DND-41 (cell line): ENCODE results near the gene NFKBIL1.
A peak's percentile ranks its signal among the peaks of the same experiment; 100 is the strongest.

Experiments
- ATAC-seq: fragments of 200-7000 bp; cut with Tn5 transposase; 3 replicates; pipeline ENCODE4 v1.9.1; 2021; ENCODE audit warnings: low read depth; ENCODE audit not compliant: insufficient read depth
- DNase-seq: peaks from one replicate; pipeline ENCODE4 v3.0.0-alpha.2; 2020
- H2AFZ ChIP-seq: 2 replicates; pipeline ENCODE4 v1.6.0; 2012; ENCODE audit warnings: low read depth, low read length
- H3K27ac ChIP-seq: 2 replicates; pipeline ENCODE4 v1.5.1; 2012; ENCODE audit warnings: low read length, inconsistent platforms
- H3K27me3 ChIP-seq: fragments of 200-600 bp; sonication (generic); 2 replicates; pipeline ENCODE4 v1.6.0; 2012; ENCODE audit warnings: low read length, mild to moderate bottlenecking, inconsistent platforms; ENCODE audit not compliant: insufficient read depth, poor library complexity
- H3K36me3 ChIP-seq: 2 replicates; pipeline ENCODE4 v1.5.1; 2012; ENCODE audit warnings: low read length, inconsistent platforms; ENCODE audit not compliant: insufficient read depth
- H3K4me1 ChIP-seq: 2 replicates; pipeline ENCODE4 v1.5.1; 2012; ENCODE audit warnings: mild to moderate bottlenecking, low read length; ENCODE audit not compliant: insufficient read depth
- H3K4me2 ChIP-seq: 2 replicates; pipeline ENCODE4 v1.6.0; 2012; ENCODE audit warnings: mild to moderate bottlenecking, moderate library complexity, low read length, inconsistent platforms; ENCODE audit not compliant: insufficient read depth
- H3K4me3 ChIP-seq, 2 experiments: fragments of 200-600 bp in 1 of 2; shearing (Covaris generic) in 1 of 2; 2 replicates each; pipeline ENCODE4 v1.5.1; 2012 to 2016; ENCODE audit warnings: inconsistent platforms in 2 of 2, low read length in 2 of 2, mild to moderate bottlenecking in 2 of 2, low read depth in 1 of 2, moderate library complexity in 1 of 2
- H3K79me2 ChIP-seq: 2 replicates; pipeline ENCODE4 v1.6.0; 2012; ENCODE audit warnings: low read length, inconsistent platforms; ENCODE audit not compliant: insufficient read depth
- H3K9ac ChIP-seq: 2 replicates; pipeline ENCODE4 v1.6.0; 2012; ENCODE audit warnings: low read depth, mild to moderate bottlenecking, inconsistent platforms, low read length, moderate library complexity
- H3K9me3 ChIP-seq: 2 replicates; pipeline ENCODE4 v1.5.1; 2012; ENCODE audit warnings: low read length, moderate library complexity, mild to moderate bottlenecking, inconsistent platforms; ENCODE audit not compliant: insufficient read depth, severe bottlenecking
- H4K20me1 ChIP-seq: 2 replicates; pipeline ENCODE4 v1.6.0; 2012; ENCODE audit warnings: low read length; ENCODE audit not compliant: insufficient read depth
- CTCF ChIP-seq: IDR thresholded peaks from 2 replicates; pipeline ENCODE4 v1.5.1; 2012; ENCODE audit warnings: borderline replicate concordance, low read length, moderate library complexity, mild to moderate bottlenecking; ENCODE audit not compliant: poor library complexity, severe bottlenecking; ENCODE audit errors: extremely low read depth
- EZH2 ChIP-seq: IDR thresholded peaks from 3 replicates; pipeline ENCODE4 v1.6.1; 2012; ENCODE audit warnings: borderline replicate concordance, low read depth, mild to moderate bottlenecking, moderate library complexity, low read length, inconsistent platforms; ENCODE audit not compliant: severe bottlenecking

The NFKBIL1 gene

GRCh38 chr6:31581434-31582229 lies 34.2 kb downstream of the NFKBIL1 start:
- Histone ChIP-seq H3K9me3 (no peaks in the 10 kb centered on the region), H4K20me1 (no peaks in the 10 kb centered on the region), H3K4me1 (peaks cover 49% of the 10 kb centered on the region), H3K27me3 (peaks cover 10% of the 10 kb centered on the region), H3K9ac (peak overlapping the region; percentile 91), H3K36me3 (no peaks in the 10 kb centered on the region; the same call in 1 of the 2 replicates), H3K4me3 (peak overlapping the region; percentile 78 to 95), H3K79me2 (peaks cover 4% of the 10 kb centered on the region; the same call in 1 of the 2 replicates), H2AFZ (peak overlapping the region; percentile 100), H3K27ac (peak overlapping the region; percentile 76), H3K4me2 (peak overlapping the region; percentile 99)
- DNase-seq (peak; percentile 51), ATAC-seq (0 out of 3 replicates have a peak, but pooled peaks have one; percentile 1)
- TF ChIP-seq CTCF (no peak), EZH2 (no peak)

GRCh38 chr6:31582230-31582643 lies 34.8 kb downstream of the NFKBIL1 start, which contains the start of gene LTB:
Gene LTB (minus strand): TSS chr6:31582424. CDS start chr6:31582417, 7 bp downstream.
- TF ChIP-seq EZH2 (no peak), CTCF (no peak)
- ATAC-seq (peak; percentile 25), DNase-seq (peak; percentile 84)
- Histone ChIP-seq H3K4me1 (peaks cover 51% of the 10 kb centered on the region), H3K4me3 (peak within 1 kb of the TSS; percentile 78 to 95), H2AFZ (peak within 1 kb of the TSS; percentile 100), H3K9me3 (no peaks in the 10 kb centered on the region), H3K27me3 (peaks cover 10% of the 10 kb centered on the region), H3K27ac (peak within 1 kb of the TSS; percentile 76), H3K4me2 (peak within 1 kb of the TSS; percentile 99), H3K36me3 (no peaks in the 10 kb centered on the region; the same call in 1 of the 2 replicates), H4K20me1 (no peaks in the 10 kb centered on the region), H3K79me2 (peaks cover 4% of the 10 kb centered on the region; the same call in 1 of the 2 replicates), H3K9ac (peak within 1 kb of the TSS; percentile 91)

GRCh38 chr6:31585491-31585890 lies 38.1 kb downstream of the NFKBIL1 start:
- TF ChIP-seq EZH2 = no peak
- peak; percentile 70 for TF ChIP-seq CTCF
- no peak overlapping the region for H3K4me3 ChIP-seq
- no peaks in the 10 kb centered on the region for H4K20me1 ChIP-seq
- no peak overlapping the region for H2AFZ ChIP-seq
- H3K4me1 ChIP-seq = peaks cover 50% of the 10 kb centered on the region
- peak overlapping the region; percentile 13; the same call in 1 of the 2 replicates for H3K9ac ChIP-seq
- H3K9me3 ChIP-seq = no peaks in the 10 kb centered on the region
- no peaks in the 10 kb centered on the region; the same call in 1 of the 2 replicates for H3K36me3 ChIP-seq
- H3K27ac ChIP-seq = peak overlapping the region; percentile 67
- H3K4me2 ChIP-seq = no peak overlapping the region
- ATAC-seq (0 out of 3 replicates have a peak, but pooled peaks have one; percentile 3), DNase-seq (peak; percentile 69)
- H3K79me2 ChIP-seq = peaks cover 4% of the 10 kb centered on the region; the same call in 1 of the 2 replicates
- peaks cover 10% of the 10 kb centered on the region for H3K27me3 ChIP-seq
